CD4-positive, alpha-beta T cell treated with Interleukin-4 for 4 hours (primary cell): ENCODE results near the gene SRCAP.
"Not testable (repeated sequence)": the region's sequence is repeated elsewhere in the genome, so short reads cannot be mapped to it uniquely, and the experiment has no call there.

Experiments used
- DNase-seq: peaks from one replicate; pipeline ENCODE4 v3.0.0-alpha.2; 2020

The SRCAP gene

DNA sequence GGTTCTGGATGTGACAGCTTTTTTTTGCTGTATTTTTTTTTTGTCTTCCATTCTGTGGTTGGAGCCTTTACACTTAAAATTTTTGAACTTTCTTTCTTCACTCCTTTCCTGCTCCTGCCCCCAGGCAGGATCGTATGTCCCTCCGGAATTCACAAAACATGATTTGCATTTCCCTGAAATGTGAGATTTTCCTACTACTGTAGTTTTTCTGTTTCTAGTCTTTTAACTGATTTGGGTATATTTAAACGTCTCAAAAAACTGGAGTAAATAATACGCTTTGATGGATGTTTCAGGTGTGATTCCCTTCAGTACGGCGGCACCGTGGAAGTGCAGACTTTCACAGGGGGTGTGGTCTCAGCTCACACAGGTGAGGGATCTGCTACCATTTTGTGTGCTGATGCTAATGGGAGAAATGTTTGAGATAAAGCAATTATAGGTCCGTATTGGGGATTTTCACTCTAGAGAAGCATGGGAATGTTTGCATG is 686 bp downstream of the SRCAP start:
- DNase-seq, result no peak

DNA sequence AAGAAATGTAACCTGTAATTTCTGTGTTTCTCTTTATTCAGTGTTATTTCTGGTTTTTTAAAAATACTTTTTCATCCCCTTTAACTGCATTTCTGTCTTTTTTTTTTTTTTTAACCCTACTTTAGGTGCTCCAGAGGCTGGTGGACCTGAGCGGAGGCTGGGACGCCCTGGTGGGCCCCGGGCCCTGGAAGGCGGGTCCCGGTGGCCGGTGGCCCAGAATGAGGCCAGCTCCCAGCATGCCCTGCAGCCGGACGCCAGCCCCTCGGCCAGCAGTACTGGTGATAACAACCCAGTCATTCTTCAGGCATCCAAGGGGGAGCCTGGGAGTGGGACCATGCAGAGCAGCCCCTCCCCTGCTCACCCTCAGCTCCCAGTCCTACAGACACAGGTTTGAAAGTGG is 1.5 kb downstream of the SRCAP start:
- DNase-seq, result no peak

DNA sequence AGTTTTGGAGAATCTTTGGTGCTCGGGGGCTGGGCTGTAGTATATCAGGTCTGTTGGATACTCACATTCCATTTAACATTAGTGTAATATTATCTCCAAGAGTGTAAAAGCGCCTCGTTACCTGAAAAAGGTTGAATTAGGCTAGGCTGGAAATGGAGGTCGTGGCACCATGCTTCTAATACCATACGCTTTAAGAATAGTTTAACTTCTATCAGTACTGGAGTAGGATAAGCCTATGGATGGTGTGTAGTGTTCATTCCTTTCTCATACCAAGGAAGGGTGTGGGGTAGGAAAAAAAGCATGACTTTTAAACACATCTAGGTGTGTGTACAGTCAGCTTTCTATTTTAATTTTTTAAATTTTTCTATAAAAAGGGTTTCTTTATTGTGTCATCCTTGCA is 2.0 kb downstream of the SRCAP start:
- no peak for DNase-seq

- DNase-seq, result not testable (repeated sequence)
Observed at GRCh38 chr16:30703071-30703470, 4.1 kb downstream of the SRCAP start.

GRCh38 chr16:30703971-30704370 is 5.0 kb downstream of the SRCAP start:
- no peak for DNase-seq

- no peak for DNase-seq
Observed at GRCh38 chr16:30706046-30706445, 7.1 kb downstream of the SRCAP start.

- DNase-seq, result no peak
Observed at GRCh38 chr16:30710971-30711370, 12.0 kb downstream of the SRCAP start.

GRCh38 chr16:30711712-30712111 is 12.7 kb downstream of the SRCAP start:
- DNase-seq, result no peak

GRCh38 chr16:30715750-30716445 is 16.9 kb downstream of the SRCAP start:
- peak; percentile 78 for DNase-seq

GRCh38 chr16:30720086-30720485 is 21.1 kb downstream of the SRCAP start:
- no peak for DNase-seq

DNA sequence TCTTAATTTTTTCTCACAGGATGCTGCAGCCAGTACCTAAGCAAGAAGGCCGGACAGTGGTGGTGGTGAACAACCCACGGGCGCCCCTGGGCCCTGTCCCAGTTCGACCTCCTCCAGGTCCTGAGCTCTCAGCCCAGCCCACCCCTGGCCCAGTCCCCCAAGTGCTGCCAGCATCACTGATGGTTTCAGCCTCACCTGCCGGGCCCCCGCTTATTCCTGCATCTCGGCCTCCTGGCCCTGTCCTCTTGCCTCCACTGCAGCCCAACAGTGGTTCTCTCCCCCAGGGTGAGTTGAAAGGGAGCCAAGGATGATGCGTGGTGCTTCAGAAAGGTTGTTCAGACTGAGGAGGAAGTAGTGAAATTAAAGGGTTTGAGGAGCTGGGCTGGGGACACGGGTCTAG is 21.7 kb downstream of the SRCAP start:
- no peak for DNase-seq

DNA sequence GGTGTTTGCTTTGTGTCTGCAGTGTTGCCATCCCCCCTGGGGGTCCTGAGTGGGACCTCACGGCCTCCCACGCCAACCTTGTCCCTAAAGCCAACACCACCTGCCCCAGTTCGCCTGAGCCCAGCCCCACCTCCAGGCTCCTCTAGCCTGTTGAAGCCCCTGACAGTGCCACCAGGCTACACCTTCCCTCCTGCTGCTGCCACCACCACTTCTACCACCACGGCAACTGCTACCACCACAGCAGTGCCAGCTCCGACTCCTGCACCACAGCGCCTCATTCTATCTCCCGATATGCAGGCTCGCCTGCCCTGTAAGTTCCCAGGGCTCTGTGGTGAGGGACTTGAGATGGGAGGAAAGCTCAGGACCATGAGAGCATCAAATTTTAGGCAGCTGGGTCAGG is 22.2 kb downstream of the SRCAP start:
- no peak for DNase-seq

DNA sequence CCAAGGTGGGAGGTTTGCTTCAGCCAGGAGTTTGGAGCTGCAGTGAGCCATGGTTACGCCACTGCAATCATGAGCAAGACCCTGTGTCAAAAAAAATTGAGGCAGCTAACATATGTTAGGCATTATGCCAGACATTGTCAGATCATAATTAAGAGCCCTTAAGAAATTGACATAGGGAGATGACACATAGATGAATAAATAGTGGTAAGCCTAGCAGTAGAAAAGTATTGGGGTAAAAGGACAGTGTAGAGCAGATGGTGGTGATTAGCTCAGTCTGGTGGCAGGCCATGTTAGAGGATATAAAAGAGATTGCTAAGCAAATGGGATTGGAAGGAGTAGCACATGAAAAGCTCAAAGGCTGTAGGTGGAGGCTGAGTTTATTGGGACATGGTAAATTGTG is 22.6 kb downstream of the SRCAP start:
- no peak for DNase-seq

- no peak for DNase-seq
Observed at GRCh38 chr16:30722443-30722842, 23.5 kb downstream of the SRCAP start.

GRCh38 chr16:30722916-30723315 is 23.9 kb downstream of the SRCAP start:
- no peak for DNase-seq

- no peak for DNase-seq
Observed at GRCh38 chr16:30723725-30724355, 24.9 kb downstream of the SRCAP start.

DNA sequence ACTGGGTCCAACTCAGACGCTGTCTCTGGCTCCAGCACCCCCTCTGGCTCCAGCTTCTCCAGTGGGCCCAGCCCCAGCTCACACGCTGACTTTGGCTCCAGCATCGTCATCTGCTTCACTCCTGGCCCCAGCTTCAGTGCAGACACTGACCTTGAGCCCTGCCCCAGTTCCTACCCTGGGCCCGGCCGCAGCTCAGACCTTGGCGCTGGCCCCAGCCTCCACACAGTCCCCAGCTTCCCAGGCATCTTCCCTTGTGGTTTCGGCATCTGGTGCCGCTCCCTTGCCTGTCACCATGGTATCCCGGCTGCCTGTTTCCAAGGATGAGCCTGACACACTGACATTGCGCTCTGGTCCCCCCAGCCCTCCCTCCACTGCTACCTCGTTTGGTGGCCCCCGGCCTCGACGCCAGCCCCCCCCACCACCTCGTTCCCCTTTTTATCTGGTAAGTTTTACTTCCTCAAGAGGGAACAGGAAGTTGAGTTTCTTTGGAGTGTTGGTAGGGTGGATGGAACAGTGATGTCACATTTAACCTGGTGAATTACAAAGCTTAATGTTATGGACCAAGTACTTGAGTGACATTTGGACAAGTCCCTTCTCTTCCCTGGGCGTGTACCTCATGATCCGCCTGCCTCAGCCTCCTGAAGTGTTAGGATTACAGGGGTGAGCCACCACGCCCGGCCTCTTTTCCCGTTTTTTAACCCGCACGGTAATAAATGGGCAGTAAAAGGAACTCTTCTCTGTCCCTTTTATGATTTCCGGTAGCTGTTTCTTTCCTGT is 25.9 kb downstream of the SRCAP start:
- no peak for DNase-seq

DNA sequence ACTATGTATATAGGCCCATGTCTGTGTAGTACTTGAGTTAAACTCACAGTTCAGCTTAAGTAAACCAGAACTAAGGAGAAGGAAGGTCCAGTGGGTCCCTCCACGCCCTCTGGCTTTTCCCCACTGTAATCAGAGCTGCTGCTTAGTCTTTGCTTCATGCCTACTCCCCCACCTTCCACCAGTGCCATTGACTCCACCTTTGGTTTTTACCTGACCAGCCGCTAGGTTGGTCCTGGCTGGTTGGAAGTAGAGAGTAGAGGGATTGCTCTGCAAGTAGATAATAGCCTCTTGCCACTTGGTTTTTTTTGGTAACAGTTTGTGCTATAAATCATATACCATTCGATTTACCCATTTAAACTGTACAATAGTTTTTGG is 26.4 kb downstream of the SRCAP start:
- DNase-seq, result no peak

- no peak for DNase-seq
Observed at GRCh38 chr16:30728321-30728720, 29.4 kb downstream of the SRCAP start.

- no peak for DNase-seq
Observed at GRCh38 chr16:30728899-30729672, 30.1 kb downstream of the SRCAP start.

GRCh38 chr16:30731411-30731810 is 32.4 kb downstream of the SRCAP start:
- DNase-seq, result no peak

DNA sequence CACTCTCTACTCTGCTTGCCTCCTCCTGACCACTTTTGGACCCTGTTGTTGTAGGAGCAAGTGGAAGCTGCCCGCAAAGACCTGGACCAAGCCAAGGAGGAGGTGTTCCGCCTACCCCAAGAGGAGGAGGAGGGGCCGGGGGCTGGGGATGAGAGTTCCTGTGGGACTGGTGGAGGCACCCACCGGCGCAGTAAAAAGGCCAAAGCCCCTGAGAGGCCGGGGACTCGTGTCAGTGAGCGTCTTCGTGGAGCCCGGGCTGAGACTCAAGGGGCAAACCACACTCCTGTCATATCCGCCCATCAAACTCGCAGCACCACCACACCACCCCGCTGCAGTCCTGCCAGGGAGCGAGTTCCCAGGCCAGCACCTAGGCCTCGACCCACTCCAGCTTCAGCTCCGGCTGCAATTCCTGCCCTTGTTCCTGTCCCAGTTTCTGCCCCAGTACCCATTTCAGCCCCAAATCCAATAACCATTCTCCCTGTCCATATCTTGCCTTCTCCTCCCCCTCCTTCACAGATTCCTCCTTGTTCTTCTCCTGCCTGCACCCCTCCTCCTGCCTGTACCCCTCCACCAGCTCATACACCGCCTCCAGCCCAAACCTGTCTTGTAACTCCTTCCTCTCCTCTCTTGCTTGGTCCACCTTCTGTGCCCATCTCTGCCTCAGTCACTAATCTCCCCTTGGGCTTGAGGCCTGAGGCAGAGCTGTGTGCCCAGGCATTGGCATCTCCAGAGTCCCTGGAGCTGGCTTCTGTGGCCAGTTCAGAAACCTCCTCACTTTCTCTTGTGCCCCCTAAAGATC is 38.2 kb downstream of the SRCAP start:
- no peak for DNase-seq
